ENCODE data around the gene DRD2. TPM values are rescaled to one million over a fixed set of nuclear protein-coding genes. Genes with fewer than 3 reads are reported as not detected.

Gene DRD2
- total RNA-seq, 1 experiment from 2014 or later: not detected

DNA sequence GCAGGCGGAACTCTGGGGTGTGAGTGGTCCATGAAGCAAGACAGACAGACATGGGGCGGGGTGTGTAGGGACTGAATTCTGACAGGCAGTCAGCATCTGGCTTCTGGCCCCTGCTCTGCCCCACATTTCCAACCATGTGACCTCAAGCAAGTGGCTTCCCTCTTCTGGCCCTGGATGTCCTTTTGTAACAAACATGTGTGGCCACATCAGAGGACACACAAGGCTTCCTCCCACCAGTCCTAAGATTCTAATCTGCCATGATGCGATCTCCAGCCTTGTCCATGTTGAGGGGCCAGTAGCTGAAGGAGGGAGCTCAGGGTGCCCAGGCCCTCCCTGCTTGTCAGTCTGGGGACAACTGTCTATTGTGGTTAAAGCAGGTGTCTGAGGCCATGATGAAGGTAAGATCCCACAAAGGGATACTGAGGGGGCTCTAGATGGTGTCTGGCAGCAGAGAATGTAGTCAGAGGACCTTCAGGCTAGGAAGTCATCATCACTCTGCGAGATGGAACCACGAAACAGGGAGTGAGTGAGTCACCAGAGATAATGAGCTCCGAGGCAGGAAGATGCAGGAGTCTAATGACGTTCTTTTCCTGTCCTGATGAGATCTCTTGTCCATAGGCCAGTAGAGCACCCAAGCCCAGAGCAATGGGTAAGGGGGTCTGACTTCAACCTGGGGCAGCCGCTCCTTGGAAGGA lies 27.4 kb downstream of the DRD2 start:
- Histone ChIP-seq H3K36me3 (no peaks in the 10 kb centered on the region), H3K4me3 (no peak overlapping the region), H3K27ac (0 out of 2 replicates have a peak overlapping the region, but pooled peaks have one; percentile 34), H3K4me1 (replicated peaks) (peaks cover 33% of the 10 kb centered on the region), H3K27me3 (replicated peaks) (no peaks in the 10 kb centered on the region), H3K9me3 (replicated peaks) (no peaks in the 10 kb centered on the region)
- DNase-seq (ENCODE audit: low read depth in 1 of 2, low spot score in 2 of 2): peak; percentile 42 to 47

DNA sequence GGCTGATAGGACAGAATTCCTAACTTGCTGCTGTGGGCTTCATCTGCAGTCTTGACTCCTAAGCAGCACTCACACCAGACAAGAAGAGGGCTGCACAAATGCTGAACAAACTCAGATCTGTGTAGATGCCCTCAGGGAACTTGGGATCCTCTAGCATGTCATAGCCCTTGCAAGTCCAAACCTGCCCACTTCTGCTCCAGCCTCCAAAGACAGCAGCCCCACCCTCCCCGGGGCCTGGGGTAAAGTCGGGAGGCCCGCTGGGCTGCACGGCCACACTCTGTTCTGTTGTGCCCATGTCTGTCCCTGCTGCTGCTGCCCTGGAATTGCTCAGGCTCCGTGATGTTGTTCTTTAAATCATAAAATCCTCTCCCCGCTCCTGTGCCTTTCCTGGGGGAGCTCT lies 28.3 kb downstream of the DRD2 start:
- H3K4me3 ChIP-seq: no peak overlapping the region
- DNase-seq (ENCODE audit: low read depth in 1 of 2, low spot score in 2 of 2): no peak

DNA sequence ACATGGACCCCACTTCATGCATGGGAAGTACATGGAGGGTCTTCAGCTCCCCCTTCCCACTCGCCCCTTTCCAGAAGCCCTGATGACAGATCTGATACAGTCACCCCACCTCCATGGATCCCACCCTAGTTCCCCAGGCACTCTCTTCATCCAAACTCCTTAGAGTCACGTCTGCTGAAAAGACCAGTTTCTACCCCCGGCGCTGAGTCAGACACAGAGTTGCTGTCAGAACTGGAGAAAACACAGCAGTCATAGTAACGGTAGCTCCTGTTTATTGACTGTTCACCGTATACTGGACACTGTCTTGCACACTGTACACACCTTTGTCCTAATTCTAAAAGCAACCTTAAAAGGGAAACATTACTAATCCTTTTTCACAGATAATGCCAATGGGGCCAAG lies 29.1 kb downstream of the DRD2 start:
- Histone ChIP-seq H3K27ac (no peak overlapping the region), H3K36me3 (no peaks in the 10 kb centered on the region), H3K4me1 (replicated peaks) (peaks cover 21% of the 10 kb centered on the region), H3K4me3 (no peak overlapping the region), H3K9me3 (replicated peaks) (no peaks in the 10 kb centered on the region), H3K27me3 (replicated peaks) (no peaks in the 10 kb centered on the region)
- DNase-seq (ENCODE audit: low read depth in 1 of 2, low spot score in 2 of 2): no peak

More for the DNA sequence above, 28.3 kb downstream of the DRD2 start:
- Histone ChIP-seq H3K36me3 (no peaks in the 10 kb centered on the region), H3K4me1 (replicated peaks) (peaks cover 27% of the 10 kb centered on the region), H3K27ac (no peak overlapping the region), H3K9me3 (replicated peaks) (no peaks in the 10 kb centered on the region), H3K27me3 (replicated peaks) (no peaks in the 10 kb centered on the region)

DNA sequence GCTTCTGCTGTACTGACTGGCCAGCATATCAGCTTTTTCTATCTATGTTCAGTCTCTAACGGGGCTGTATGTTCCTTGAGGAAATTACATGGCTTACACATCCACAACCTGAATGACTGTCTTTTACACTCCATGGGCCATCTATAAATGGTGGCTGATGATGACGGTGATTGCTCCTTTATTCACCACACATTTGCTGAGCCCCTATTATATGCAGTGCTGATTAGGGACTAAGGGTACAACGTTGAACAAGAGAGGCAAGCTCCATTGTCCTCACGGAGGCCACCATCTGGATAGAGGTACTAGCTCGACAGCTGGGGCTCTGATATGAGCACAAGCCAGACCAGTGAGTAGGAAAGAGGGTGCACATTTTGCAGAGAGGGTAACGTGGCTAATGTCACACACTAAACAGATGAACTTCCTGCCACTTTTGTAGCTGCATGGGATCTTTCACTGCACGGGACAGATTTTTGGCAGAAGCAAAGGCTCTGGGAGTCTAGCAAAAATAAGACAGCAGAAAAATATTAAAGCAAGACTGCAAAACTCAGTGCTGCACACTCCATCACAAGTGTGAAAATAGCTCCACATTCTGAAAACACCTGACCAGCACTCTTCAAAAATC lies 30.6 kb downstream of the DRD2 start:
- Histone ChIP-seq H3K27ac (no peak overlapping the region), H3K9me3 (replicated peaks) (no peaks in the 10 kb centered on the region), H3K4me1 (replicated peaks) (peaks cover 21% of the 10 kb centered on the region), H3K27me3 (replicated peaks) (no peaks in the 10 kb centered on the region), H3K36me3 (no peaks in the 10 kb centered on the region), H3K4me3 (no peak overlapping the region)
- DNase-seq (ENCODE audit: low read depth in 1 of 2, low spot score in 2 of 2): no peak

DNA sequence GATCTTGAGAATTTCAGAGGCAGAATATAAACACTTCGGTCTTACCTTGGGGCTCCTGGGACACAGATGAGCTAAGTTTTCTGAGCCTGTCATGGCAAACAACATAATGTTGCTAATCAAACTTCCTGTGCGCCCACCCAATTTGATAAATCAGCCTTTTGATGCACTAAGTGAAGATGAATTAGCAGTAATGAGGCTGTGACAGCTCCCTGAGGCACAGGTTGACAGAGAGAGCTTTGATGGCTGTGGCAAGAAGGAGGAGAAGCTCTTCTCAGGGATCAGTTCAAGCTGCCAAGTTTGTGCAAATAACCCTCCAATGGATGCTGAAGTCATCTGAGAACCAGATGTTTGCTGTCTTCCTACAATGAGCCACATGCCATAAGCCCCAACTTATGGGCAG lies 34.4 kb downstream of the DRD2 start:
- Histone ChIP-seq H3K36me3 (no peaks in the 10 kb centered on the region), H3K27me3 (replicated peaks) (no peaks in the 10 kb centered on the region), H3K4me3 (no peak overlapping the region), H3K4me1 (replicated peaks) (peaks cover 3% of the 10 kb centered on the region), H3K9me3 (replicated peaks) (no peaks in the 10 kb centered on the region), H3K27ac (no peak overlapping the region)
- no peak for DNase-seq (ENCODE audit: low read depth in 1 of 2, low spot score in 2 of 2)

DNA sequence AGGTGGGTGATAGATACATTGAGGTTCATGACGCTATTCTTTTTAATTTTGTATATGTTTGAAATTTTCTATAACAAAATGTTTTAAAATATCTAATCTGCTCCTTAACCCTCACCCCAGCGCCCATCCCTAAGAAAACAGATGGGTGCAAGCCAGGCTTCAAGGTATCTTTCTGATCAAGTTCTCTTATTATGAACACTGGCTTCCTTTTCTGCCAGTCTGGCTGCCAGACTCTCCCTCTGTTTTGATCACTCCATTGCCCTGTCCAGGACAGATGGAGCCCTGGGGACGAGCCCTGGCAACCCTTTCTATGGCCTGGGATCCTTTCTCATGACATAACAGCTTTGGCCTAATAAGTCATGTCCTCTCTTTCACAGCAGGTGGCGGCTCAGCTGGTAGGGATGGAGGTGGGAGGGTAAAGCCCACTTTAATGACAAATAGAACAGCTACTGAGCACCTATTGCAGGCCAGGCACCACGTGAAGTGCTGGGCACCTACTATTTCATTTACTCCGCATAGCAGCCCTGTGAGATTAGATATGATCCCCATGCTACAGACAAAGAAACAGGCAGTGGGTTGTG lies 38.4 kb downstream of the DRD2 start:
- no peak overlapping the region for H3K27ac ChIP-seq
- H3K4me3 ChIP-seq: no peak overlapping the region
- H3K9me3 ChIP-seq (replicated peaks): no peaks in the 10 kb centered on the region
- peaks cover 33% of the 10 kb centered on the region for H3K4me1 ChIP-seq (replicated peaks)
- no peak for DNase-seq (ENCODE audit: low read depth in 1 of 2, low spot score in 2 of 2)
- H3K27me3 ChIP-seq (replicated peaks): no peaks in the 10 kb centered on the region
- H3K36me3 ChIP-seq: no peaks in the 10 kb centered on the region

DNA sequence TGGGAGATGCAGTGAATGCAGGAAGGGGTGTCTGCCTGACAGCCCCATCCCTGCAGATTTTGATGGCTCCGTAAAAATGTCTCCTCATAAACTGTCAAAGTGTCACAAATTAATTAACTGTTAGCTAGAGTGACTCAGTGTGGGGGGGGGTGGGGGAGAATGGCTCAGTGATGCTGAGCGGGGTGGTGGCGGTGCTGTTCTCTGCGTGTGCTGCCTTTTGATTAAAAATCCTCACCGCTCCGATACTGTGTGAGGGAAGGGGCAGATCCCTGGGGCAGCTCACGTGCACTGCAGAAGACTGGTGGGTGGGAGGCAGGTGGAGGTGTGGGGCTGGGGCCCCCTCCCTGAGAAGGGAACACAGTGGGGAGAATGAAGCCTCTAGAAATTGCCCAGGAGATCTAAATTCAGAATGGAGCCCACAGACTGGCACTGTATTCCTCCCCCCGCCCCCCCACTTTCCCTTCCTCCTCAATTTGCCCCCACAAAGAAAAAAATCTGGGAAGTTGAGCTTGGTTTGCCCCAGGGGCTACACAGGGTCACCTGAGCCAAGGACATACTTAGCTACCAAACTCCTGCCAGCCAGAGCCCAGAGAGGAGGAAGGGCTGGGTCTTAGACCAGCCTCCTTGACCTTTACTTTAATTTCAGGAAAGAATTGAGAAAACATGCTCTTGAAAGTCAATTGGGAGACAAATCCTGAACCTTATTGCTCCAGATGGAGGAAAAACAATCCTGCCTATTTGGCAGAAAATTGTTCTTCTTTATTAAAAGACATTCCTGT lies 39.8 kb downstream of the DRD2 start:
- Histone ChIP-seq H3K4me1 (replicated peaks) (peaks cover 47% of the 10 kb centered on the region), H3K27ac (no peak overlapping the region), H3K36me3 (no peaks in the 10 kb centered on the region), H3K4me3 (no peak overlapping the region), H3K9me3 (replicated peaks) (no peaks in the 10 kb centered on the region), H3K27me3 (replicated peaks) (no peaks in the 10 kb centered on the region)
- no peak for DNase-seq (ENCODE audit: low read depth in 1 of 2, low spot score in 2 of 2)

DNA sequence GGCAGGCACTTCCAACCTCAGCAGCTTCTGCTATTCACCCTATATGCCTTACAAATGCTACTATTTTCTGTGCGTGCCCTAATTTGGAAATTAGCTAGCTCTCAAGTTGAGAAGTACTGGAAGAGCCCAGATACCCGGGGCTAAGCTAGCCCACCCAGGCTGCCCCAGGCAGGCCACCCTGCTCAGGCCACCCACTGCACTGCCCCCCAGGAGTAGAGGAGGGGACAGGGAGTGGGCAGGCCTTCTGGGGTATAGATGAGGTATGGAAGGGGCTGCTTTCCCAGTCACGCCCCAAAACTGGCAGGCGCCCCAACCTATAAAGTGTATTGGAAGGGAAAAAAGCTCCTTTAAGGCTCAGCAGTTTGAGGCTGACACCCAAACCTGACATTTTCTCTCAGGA lies 43.5 kb downstream of the DRD2 start:
- peak; percentile 81 to 89 for DNase-seq (ENCODE audit: low read depth in 1 of 2, low spot score in 2 of 2)
- no peaks in the 10 kb centered on the region for H3K9me3 ChIP-seq (replicated peaks)
- no peak overlapping the region for H3K4me3 ChIP-seq
- peak overlapping the region; percentile 62 for H3K27ac ChIP-seq
- H3K36me3 ChIP-seq: no peaks in the 10 kb centered on the region
- no peaks in the 10 kb centered on the region for H3K27me3 ChIP-seq (replicated peaks)
- peaks cover 56% of the 10 kb centered on the region for H3K4me1 ChIP-seq (replicated peaks)

DNA sequence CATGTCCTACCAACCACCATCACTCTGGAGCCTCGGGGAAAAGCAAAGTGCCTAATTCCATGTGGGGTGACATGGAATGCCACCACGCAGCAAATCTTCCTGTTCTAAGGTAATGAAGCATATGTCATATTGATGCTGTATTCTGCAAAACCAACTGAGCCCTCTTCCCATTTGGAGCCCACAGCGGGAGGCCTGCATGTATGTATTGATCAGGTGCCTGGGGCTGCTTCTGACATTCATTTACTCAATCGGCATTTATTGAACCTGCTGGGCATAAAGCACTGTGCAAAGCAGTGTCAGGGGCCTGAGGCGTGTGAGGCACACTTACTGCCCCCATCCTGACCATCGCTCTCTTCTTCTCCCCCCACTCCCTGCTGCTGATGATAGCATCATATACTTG lies 48.5 kb downstream of the DRD2 start:
- Histone ChIP-seq H3K9me3 (replicated peaks) (no peaks in the 10 kb centered on the region), H3K4me1 (replicated peaks) (peaks cover 23% of the 10 kb centered on the region), H3K27me3 (replicated peaks) (no peaks in the 10 kb centered on the region), H3K27ac (no peak overlapping the region), H3K36me3 (no peaks in the 10 kb centered on the region), H3K4me3 (no peak overlapping the region)
- no peak for DNase-seq (ENCODE audit: low read depth in 1 of 2, low spot score in 2 of 2)

DNA sequence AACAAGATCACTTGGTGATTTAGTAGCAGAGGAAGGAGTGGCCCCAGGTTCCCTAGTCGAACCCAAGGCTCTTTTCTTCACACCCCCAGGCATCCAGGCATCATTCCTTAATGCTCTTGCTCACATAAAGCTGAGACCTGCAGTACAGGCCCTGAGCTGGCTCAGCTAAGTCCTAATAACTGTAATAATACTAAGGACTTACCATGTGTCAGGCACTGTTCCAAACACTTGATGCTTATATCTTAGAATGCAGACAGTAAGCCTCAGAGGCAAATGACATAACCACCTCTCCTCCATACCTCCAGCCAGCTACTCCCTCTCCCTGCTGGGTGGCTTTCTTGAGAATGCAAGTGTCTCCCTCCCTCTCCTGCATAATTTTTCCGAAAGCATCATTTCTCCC lies 54.4 kb downstream of the DRD2 start:
- Histone ChIP-seq H3K36me3 (no peaks in the 10 kb centered on the region), H3K9me3 (replicated peaks) (no peaks in the 10 kb centered on the region), H3K4me1 (replicated peaks) (no peaks in the 10 kb centered on the region), H3K27ac (no peak overlapping the region), H3K27me3 (replicated peaks) (no peaks in the 10 kb centered on the region), H3K4me3 (no peak overlapping the region)
- DNase-seq (ENCODE audit: low read depth in 1 of 2, low spot score in 2 of 2): no peak

DNA sequence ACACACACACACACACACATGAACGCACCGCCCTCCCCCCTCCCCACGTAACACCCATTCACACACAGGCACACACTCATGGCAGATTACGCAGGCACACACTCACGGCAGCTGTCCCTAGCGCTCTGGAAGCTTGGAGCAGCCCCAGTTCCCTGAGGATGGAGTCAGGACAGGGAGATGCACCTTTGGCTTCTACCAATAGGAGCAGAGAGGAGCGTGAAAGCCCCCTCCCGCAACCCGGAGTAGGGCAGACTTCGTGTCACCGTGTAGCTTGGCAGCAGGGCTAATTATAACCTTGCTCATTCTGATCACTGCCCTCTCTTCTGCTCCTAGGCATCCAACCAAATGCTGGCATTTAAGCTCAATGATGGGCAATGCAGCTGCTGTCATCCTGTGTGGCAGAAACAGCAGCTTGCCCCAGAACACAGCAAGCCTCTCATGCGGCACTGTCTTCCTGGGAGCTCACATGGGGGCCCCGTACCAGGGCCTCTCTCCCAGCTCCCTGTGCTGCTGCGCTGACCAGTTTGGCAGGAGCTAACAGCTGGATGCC lies 55.7 kb downstream of the DRD2 start:
- Histone ChIP-seq H3K36me3 (no peaks in the 10 kb centered on the region), H3K27me3 (replicated peaks) (no peaks in the 10 kb centered on the region), H3K4me1 (replicated peaks) (no peaks in the 10 kb centered on the region), H3K9me3 (replicated peaks) (no peaks in the 10 kb centered on the region), H3K4me3 (no peak overlapping the region), H3K27ac (no peak overlapping the region)
- DNase-seq (ENCODE audit: low read depth in 1 of 2, low spot score in 2 of 2): no peak

DNA sequence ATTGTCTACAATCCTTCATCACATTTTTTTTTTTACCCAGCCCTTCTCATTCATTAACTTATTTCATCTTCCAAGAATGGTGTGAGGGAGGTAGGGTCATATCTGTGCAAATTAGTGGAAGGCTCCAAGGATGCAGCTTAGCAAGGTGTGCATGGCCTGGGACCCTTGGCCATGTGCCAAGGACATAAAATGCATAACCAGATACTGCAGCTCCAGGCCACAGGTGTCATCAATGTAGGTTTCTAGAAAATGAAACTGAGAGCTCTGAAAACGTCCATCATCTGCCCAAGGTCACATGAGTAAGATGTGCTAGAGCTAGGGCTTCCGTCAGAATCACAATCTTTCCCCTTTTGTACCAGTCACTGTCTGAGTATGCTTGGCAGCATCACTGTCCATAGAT lies 57.8 kb downstream of the DRD2 start:
- H3K4me1 ChIP-seq (replicated peaks): no peaks in the 10 kb centered on the region
- DNase-seq (ENCODE audit: low read depth in 1 of 2, low spot score in 2 of 2): no peak
- H3K9me3 ChIP-seq (replicated peaks): no peaks in the 10 kb centered on the region
- H3K27ac ChIP-seq: no peak overlapping the region
- H3K36me3 ChIP-seq: no peaks in the 10 kb centered on the region
- no peak overlapping the region for H3K4me3 ChIP-seq
- no peaks in the 10 kb centered on the region for H3K27me3 ChIP-seq (replicated peaks)

DNA sequence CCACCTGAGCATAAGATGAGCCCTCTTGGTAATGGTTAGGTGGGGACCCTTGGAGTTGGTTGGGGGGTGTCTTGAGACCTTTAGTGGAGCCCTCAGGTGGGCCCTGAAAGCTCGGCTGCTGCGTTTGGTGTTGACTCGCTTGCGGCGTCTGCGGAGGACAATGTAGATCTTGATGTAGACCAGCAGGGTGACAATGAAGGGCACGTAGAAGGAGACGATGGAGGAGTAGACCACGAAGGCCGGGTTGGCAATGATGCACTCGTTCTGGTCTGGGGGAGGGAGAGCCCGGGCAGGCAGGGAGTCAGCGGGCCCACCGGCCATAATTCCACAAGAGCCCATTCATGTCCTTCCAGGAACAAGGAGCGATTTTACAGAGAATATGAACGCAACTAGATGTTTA lies 59.9 kb downstream of the DRD2 start:
- Histone ChIP-seq H3K27me3 (replicated peaks) (no peaks in the 10 kb centered on the region), H3K9me3 (replicated peaks) (no peaks in the 10 kb centered on the region), H3K4me1 (replicated peaks) (no peaks in the 10 kb centered on the region), H3K27ac (no peak overlapping the region), H3K36me3 (no peaks in the 10 kb centered on the region), H3K4me3 (no peak overlapping the region)
- no peak for DNase-seq (ENCODE audit: low read depth in 1 of 2, low spot score in 2 of 2)

DNA sequence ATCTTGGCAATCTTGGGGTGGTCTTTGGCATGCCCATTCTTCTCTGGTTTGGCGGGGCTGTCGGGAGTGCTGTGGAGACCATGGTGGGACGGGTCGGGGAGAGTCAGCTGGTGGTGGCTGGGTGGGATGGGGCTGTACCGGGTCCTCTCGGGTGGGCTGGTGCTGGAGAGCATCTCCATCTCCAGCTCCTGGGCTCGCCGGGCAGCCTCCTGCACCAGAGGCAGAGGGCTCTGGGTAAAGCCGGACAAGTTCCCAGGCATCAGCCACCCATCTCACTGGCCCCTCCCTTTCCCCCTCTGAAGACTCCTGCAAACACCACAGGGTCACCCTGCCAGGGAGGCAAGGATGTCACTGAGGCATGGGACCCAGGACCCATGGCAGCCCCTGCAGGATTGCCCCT lies 62.5 kb downstream of the DRD2 start:
- Histone ChIP-seq H3K4me1 (replicated peaks) (no peaks in the 10 kb centered on the region), H3K36me3 (no peaks in the 10 kb centered on the region), H3K9me3 (replicated peaks) (no peaks in the 10 kb centered on the region), H3K4me3 (no peak overlapping the region), H3K27me3 (replicated peaks) (no peaks in the 10 kb centered on the region), H3K27ac (no peak overlapping the region)
- DNase-seq (ENCODE audit: low read depth in 1 of 2, low spot score in 2 of 2): no peak

Measured in SJSA1 (cell line).